HepG2 (cell line): ENCODE measurements around the gene RNF25. TPM values are rescaled to one million over a fixed set of nuclear protein-coding genes. Genes with fewer than 3 reads are reported as not detected.

Experiments
- ATAC-seq: fragments of 200-7000 bp; cut with Tn5 transposase; 3 replicates; pipeline ENCODE4 v1.9.1; 2020; ENCODE audit warnings: mild to moderate bottlenecking, moderate library complexity
- BruUV-seq: library from RNA; stranded (reverse); fragments of 400-500 nt; replicated peaks from 2 replicates; lab custom pipeline; 2021; lab: Mats Ljungman, UMichigan
- CTCF ChIA-PET: fragments of 300-600 bp; formaldehyde crosslinking; extraction: SDS; loops from one replicate; lab custom pipeline; 2021; ENCODE audit warnings: low total read pairs, inconsistent platforms, low intra/inter-chr PET ratio; lab: Yijun Ruan, JAX
- POLR2A ChIA-PET: fragments of 350-600 bp; sonication (Branson Sonifier 250); formaldehyde crosslinking; loops from one replicate; lab custom pipeline; 2020; ENCODE audit warnings: antibody characterized with exemption, inconsistent platforms; lab: Yijun Ruan, JAX
- DNase-seq: peaks from one replicate; pipeline ENCODE4 v3.0.0-alpha.2; 2015; ENCODE audit warnings: low spot score
- FAIRE-seq: peaks from 3 replicates; lab custom pipeline; 2011; peaks lifted over from hg19 to GRCh38; lab: Jason Lieb, UNC
- H2AFZ ChIP-seq: one replicate; pipeline ENCODE4 v1.6.1; 2011; ENCODE audit warnings: low read length, inconsistent platforms
- H3K27ac ChIP-seq: fragments of 300-600 bp; 3 replicates; pipeline ENCODE4 v1.8.0; 2011; ENCODE audit warnings: mixed run types, mild to moderate bottlenecking, mixed read lengths, low read length, inconsistent platforms; ENCODE audit not compliant: insufficient read depth; ENCODE audit errors: extremely low read length
- H3K27me3 ChIP-seq, 2 experiments: fragments of 200-600 bp in 1 of 2; 2 replicates in 1 of 2; 3 replicates in 1 of 2; pipeline versions ENCODE4 v1.6.0 to v1.8.0; 2011; ENCODE audit warnings: low read length in 2 of 2, mild to moderate bottlenecking in 2 of 2, moderate library complexity in 2 of 2, inconsistent platforms in 1 of 2; ENCODE audit not compliant: insufficient read depth in 2 of 2, control insufficient read depth in 1 of 2
- H3K36me3 ChIP-seq, 2 experiments: fragments of 200-600 bp in 1 of 2; replicated peaks in 1 of 2; 2 replicates in 1 of 2; 3 replicates in 1 of 2; pipeline versions ENCODE4 v1.5.1 to v1.8.0; 2011; ENCODE audit warnings: low read length in 2 of 2, inconsistent platforms in 1 of 2; ENCODE audit not compliant: insufficient read depth in 2 of 2, control insufficient read depth in 1 of 2
- H3K4me1 ChIP-seq: 2 replicates; pipeline ENCODE4 v1.5.1; 2012; ENCODE audit warnings: low read length, inconsistent platforms; ENCODE audit not compliant: insufficient read depth
- H3K4me2 ChIP-seq: 2 replicates; pipeline ENCODE4 v1.6.0; 2011; ENCODE audit warnings: low read depth, low read length, inconsistent platforms
- H3K4me3 ChIP-seq, 3 experiments: fragments of 200-600 bp in 1 of 3; sonication (generic), shearing (Covaris generic) in 1 of 3; replicated peaks in 1 of 3; 2 replicates each; pipeline ENCODE4 v1.5.1; 2011 to 2016; ENCODE audit warnings: low read length in 3 of 3, inconsistent platforms in 2 of 3, low read depth in 2 of 3, mild to moderate bottlenecking in 2 of 3, control low read depth in 1 of 3, mixed read lengths in 1 of 3; ENCODE audit not compliant: insufficient read depth in 1 of 3
- H3K79me2 ChIP-seq: one replicate; pipeline ENCODE4 v1.6.1; 2011; ENCODE audit warnings: low read length, inconsistent platforms; ENCODE audit not compliant: insufficient read depth
- H3K9ac ChIP-seq: 2 replicates; pipeline ENCODE4 v1.6.0; 2011; ENCODE audit warnings: mild to moderate bottlenecking, low read depth, low read length, inconsistent platforms; ENCODE audit not compliant: insufficient read depth
- H3K9me3 ChIP-seq: 2 replicates; pipeline ENCODE4 v1.5.1; 2012; ENCODE audit warnings: mild to moderate bottlenecking, low read length
- H4K20me1 ChIP-seq: 2 replicates; pipeline ENCODE4 v1.6.0; 2011; ENCODE audit warnings: inconsistent platforms, mild to moderate bottlenecking, low read length, moderate library complexity; ENCODE audit not compliant: insufficient read depth
- AFF4 ChIP-seq: sonication (generic); formaldehyde crosslinking; IDR thresholded peaks from 2 replicates; pipeline ENCODE4 v1.4.0; 2020; ENCODE audit warnings: missing genetic modification reagents
- IRF1 ChIP-seq: sonication (generic); formaldehyde crosslinking; IDR thresholded peaks from 2 replicates; pipeline ENCODE4 v1.4.0; 2020; ENCODE audit warnings: low read depth, mild to moderate bottlenecking, missing genetic modification reagents
- KAT7 ChIP-seq: IDR thresholded peaks from 2 replicates; pipeline ENCODE4 v1.6.1; 2018; ENCODE audit warnings: borderline replicate concordance, missing compliant biosample characterization
- MYC ChIP-seq: sonication (generic); formaldehyde crosslinking; IDR thresholded peaks from 2 replicates; pipeline ENCODE4 v1.9.0; 2021; ENCODE audit warnings: missing genetic modification reagents, borderline replicate concordance
- MYPOP ChIP-seq: sonication (generic); formaldehyde crosslinking; IDR thresholded peaks from 2 replicates; pipeline ENCODE4 v1.8.1; 2023; ENCODE audit warnings: mild to moderate bottlenecking, moderate library complexity, missing genetic modification reagents
- NR2F1 ChIP-seq, 2 experiments: fragments of 450-650 bp in 1 of 2; formaldehyde crosslinking in 1 of 2; IDR thresholded peaks; 2 replicates each; pipeline versions ENCODE4 v1.5.0 to v1.6.1; 2016 to 2020; ENCODE audit warnings: mild to moderate bottlenecking in 1 of 2, missing compliant biosample characterization in 1 of 2, missing genetic modification reagents in 1 of 2, moderate library complexity in 1 of 2
- SUZ12 ChIP-seq: fragments of 150-350 bp; IDR thresholded peaks from 2 replicates; pipeline ENCODE4 v1.6.1; 2014; ENCODE audit warnings: low read depth, low read length
- TEF ChIP-seq: sonication (generic); formaldehyde crosslinking; IDR thresholded peaks from 2 replicates; pipeline ENCODE4 v1.5.0; 2020; ENCODE audit warnings: missing genetic modification reagents
- ZKSCAN5 ChIP-seq: sonication (generic); formaldehyde crosslinking; IDR thresholded peaks from 2 replicates; pipeline ENCODE4 v1.5.1; 2020; ENCODE audit warnings: mild to moderate bottlenecking, missing genetic modification reagents
- ZNF160 ChIP-seq: sonication (generic); formaldehyde crosslinking; IDR thresholded peaks from 2 replicates; pipeline ENCODE4 v1.8.0; 2022; ENCODE audit warnings: mild to moderate bottlenecking, inconsistent platforms, missing genetic modification reagents
- ZNF207 ChIP-seq: fragments of 450-650 bp; IDR thresholded peaks from 2 replicates; pipeline ENCODE4 v1.6.1; 2016; ENCODE audit warnings: antibody characterized with exemption, borderline replicate concordance
- ZNF430 ChIP-seq: sonication (generic); formaldehyde crosslinking; IDR thresholded peaks from 2 replicates; pipeline ENCODE4 v1.9.0; 2021; ENCODE audit warnings: mild to moderate bottlenecking, missing genetic modification reagents
- ZNF749 ChIP-seq: sonication (generic); formaldehyde crosslinking; IDR thresholded peaks from 2 replicates; pipeline ENCODE4 v1.8.0; 2022; ENCODE audit warnings: mild to moderate bottlenecking, missing genetic modification reagents, moderate library complexity, borderline replicate concordance
- ZSCAN25 ChIP-seq: sonication (generic); formaldehyde crosslinking; IDR thresholded peaks from 2 replicates; pipeline ENCODE4 v1.8.0; 2022; ENCODE audit warnings: mild to moderate bottlenecking, missing genetic modification reagents
- in situ Hi-C: cut with HindIII; loops from 2 replicates; pipeline ENCODE4 v1.10.0; 2017; ENCODE audit warnings: low pct_unique_long_range_greater_than_20kb; ENCODE audit not compliant: extremely low pct_ligation_motif_present
- intact Hi-C: fragments of 100-400 bp; cut with micrococcal nuclease; formaldehyde crosslinking; loops from one replicate; pipeline ENCODE4 v1.10.0; 2022; ENCODE audit not compliant: unreplicated experiment
- polyA plus RNA-seq, 8 experiments: library from polyadenylated mRNA; depleted of rRNA in 3 of 8; stranded (reverse) in 7 of 8; unstranded in 1 of 8; fragments of >200 nt; fragmentation: Illumina TruSeq in 4 of 8; extraction: Trizol in 4 of 8; gene quantifications; 2 replicates each; pipeline versions ENCODE4 v1.2.1 to v1.2.3, GENCODE V29; 2011 to 2016; ENCODE audit warnings: low read depth in 4 of 8, missing spikeins in 1 of 8, mixed read lengths in 1 of 8; ENCODE audit not compliant: insufficient read depth in 1 of 8
- total RNA-seq, 5 experiments: library from RNA; depleted of rRNA; stranded (reverse); fragments of >200 nt; fragmentation: Illumina TruSeq; extraction: Trizol; gene quantifications; 2 replicates each; pipeline ENCODE4 v1.2.3, GENCODE V29; 2016; ENCODE audit warnings: low read depth in 1 of 5

Gene RNF25
- total and polyA plus RNA-seq, 2 of the 13 experiments (the other 11 are each of a cell fraction or from before 2014, with no cell fraction given): 37.0 to 87.6 TPM

GRCh38 chr2:218694405-218695145, 22.8 kb upstream of the RNF25 start (continued):
- TF ChIP-seq NR2F1 (CRISPR knock-in tag; IDR thresholded peaks at IDR 0.05) (0 out of 4 replicates have a peak, but pooled peaks of 1 of the 2 experiments have one; percentile 23), ZSCAN25 (CRISPR knock-in tag) (peak; percentile 93)

- no peaks in the 10 kb centered on the region for H4K20me1 ChIP-seq
- H3K9me3 ChIP-seq: no peaks in the 10 kb centered on the region
- no peak overlapping the region for H3K4me3 ChIP-seq
- no peaks in the 10 kb centered on the region for H3K27me3 ChIP-seq
- H3K27ac ChIP-seq: no peak overlapping the region
- DNase-seq (no peak), ATAC-seq (no peak), FAIRE-seq (no peak)
- intact Hi-C loops (no loop called here), in situ Hi-C loops (no loop called here)
- H3K36me3 ChIP-seq: peaks cover 16 to 52% of the 10 kb centered on the region in 2 experiments
- POLR2A ChIA-PET: no interaction called here
- H2AFZ ChIP-seq: no peak overlapping the region
- BruUV-seq: no TSS peak
- peaks cover 17% of the 10 kb centered on the region for H3K4me1 ChIP-seq
- H3K4me2 ChIP-seq: no peak overlapping the region
- no peaks in the 10 kb centered on the region for H3K79me2 ChIP-seq
- CTCF ChIA-PET: no interaction called here
- TF ChIP-seq ZNF430 (CRISPR knock-in tag) (no peak), KAT7 (CRISPR knock-in tag) (no peak), ZKSCAN5 (CRISPR knock-in tag) (no peak), SUZ12 (no peak), MYC (no peak), IRF1 (CRISPR knock-in tag) (no peak), ZNF160 (CRISPR knock-in tag) (no peak), MYPOP (no peak), ZNF749 (CRISPR knock-in tag) (no peak), AFF4 (CRISPR knock-in tag) (no peak), ZNF207 (no peak), TEF (CRISPR knock-in tag) (no peak)
- H3K9ac ChIP-seq: no peak overlapping the region
Measured at GRCh38 chr2:218691234-218691633, 19.4 kb upstream of the RNF25 start.
